HG03103 (cell line): ENCODE data around the gene GLOD4.

Experiments
- ATAC-seq: cut with Tn5 transposase; IDR thresholded peaks from one replicate; pipeline ENCODE4 v1.9.1; 2021; ENCODE audit warnings: low read depth; ENCODE audit not compliant: unreplicated experiment

The GLOD4 gene

DNA sequence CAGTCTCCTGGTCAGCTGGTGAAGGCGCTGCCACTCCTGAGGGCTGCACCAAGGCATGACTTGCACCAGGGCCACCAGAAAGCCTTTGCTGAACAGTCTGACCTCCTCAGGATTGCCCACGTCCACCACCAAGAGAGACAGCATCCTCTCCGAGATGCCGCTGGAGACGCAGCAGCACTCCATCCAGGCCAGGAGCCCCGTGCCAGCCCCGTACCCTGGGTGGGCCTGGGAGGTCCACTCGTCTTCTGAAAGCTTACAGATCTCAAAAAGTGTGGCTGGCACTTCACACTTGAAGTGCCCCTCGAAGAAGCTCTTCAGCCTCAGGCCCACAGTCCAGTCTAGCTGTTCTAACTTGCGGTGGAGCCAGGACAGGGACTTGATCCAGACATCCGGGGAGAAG lies 36.7 kb downstream of the GLOD4 start:
- ATAC-seq: no peak

DNA sequence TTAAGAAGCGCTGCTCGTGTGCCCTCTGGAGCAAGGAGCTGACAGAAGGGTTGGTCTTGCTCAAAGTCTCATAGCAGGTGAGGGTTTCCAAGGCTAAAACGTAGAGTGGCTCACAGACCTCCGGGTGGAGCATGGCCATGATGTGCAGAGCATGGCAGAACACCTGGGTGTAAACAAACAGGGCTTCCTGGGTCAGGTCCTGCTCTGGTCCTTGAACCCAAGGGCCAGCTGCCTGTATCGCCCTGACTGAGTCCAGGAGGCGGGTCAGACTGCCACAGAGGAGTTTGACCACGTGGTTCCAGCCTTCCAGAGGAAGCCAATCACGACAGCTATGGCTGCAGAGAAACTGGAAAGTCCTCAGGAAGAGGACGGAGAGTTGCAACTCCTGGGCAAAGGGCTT lies 37.1 kb downstream of the GLOD4 start:
- ATAC-seq: no peak

DNA sequence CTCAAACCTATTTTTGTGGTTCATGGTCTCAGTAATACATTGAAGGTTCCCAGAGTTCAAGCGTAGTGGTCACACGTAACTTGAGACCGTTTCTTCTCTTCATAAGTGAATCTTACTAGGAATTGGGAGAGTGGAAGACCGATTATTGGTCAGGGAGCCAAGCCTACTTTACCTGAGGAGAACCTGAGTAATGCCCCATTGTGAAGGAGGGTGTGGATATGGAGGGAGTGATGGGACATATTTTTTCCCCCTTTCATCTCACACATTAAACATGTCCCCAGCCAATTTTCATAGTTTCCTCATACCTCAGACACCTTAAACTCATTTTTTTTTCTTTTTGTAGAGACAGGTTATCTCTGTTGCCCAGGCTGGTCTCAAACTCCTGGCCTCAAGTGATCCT lies 38.9 kb downstream of the GLOD4 start:
- no peak for ATAC-seq

DNA sequence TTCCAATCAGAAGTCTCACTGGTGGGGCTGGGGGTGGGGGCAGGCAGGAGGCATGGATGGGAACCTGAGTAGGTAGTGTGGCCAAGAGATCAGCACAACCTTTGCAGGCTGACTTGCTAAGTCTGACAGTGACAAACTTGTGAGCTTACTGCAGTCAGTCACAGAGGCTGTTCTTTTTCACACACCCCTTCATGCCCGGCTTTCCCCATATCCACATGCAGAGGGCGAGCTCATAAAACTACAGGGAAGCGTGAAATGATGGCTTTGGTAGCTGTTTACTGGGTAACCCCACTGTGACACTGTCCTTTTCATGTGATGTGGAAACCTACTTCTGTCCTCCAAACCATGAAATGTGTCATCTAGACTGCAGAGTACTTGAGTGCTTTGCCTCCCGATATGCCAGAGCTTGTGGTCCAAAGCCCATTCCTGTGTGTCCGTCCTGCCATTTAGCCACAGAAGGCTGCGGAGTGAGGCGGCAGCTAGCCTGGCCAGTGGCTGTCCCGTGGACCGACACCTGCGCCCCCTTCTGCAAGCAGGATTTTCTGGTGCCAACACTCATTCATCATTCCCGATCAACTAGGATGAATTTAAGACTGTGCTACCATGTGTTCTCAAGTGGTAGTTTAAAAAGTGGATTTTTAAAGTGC lies 39.8 kb downstream of the GLOD4 start:
- no peak for ATAC-seq

DNA sequence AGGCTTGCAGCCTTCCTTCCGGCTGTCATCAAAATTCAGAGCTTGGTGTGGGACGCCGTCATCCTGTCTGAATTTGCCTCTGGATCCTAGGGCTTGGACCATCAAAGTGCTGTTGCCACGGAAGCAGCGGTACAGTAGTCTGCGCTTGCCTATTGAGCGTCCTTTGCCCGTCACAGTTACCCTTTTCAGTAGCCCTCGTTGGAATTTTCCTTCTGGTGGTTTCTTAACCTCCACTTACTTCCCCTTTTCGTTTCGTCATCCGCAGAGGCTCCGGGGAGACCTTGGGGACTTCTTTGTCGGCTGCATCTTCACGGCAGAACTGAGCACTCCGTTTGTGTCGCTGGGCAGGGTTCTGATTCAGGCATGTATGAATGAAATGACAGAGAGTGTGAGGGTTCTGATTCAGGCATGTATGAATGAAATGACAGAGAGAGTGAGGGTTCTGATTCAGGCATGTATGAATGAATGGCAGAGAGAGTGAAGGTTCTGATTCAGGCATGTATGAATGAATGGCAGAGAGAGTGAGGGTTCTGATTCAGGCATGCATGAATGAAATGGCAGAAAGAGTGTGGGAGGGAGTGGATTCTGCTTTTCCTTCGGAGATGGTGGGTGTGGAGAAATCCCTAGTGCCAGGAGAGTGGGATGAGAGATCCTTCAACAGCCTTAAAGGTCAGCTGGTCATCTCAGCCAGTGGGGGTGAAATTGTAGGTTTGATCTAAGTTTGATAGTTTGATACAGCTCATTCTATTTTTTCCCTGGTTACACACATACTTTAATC lies 41.7 kb downstream of the GLOD4 start:
- peak; percentile 80 for ATAC-seq

DNA sequence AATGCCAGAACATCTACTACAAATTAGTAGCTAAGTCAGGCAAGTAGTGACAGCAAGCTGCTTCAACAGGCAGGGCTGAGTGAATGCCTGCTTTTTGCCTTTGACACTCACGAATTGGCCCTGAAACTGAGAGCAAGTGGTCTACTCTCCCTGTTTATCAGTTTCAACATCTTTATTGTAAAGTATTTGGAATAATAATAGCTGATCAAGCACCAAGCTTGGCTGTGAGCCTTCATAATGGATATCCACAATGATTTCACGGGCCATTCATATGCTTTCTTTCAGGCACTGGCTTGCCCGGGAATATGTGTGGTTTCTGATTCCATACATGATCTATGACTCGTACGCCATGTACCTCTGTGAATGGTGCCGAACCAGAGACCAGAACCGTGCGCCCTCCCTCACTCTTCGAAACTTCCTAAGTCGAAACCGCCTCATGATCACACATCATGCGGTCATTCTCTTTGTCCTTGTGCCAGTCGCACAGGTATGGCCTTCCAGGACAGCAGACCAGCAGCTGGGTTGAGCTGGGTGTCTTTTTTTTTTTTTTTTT lies 44.4 kb downstream of the GLOD4 start:
- ATAC-seq: no peak

DNA sequence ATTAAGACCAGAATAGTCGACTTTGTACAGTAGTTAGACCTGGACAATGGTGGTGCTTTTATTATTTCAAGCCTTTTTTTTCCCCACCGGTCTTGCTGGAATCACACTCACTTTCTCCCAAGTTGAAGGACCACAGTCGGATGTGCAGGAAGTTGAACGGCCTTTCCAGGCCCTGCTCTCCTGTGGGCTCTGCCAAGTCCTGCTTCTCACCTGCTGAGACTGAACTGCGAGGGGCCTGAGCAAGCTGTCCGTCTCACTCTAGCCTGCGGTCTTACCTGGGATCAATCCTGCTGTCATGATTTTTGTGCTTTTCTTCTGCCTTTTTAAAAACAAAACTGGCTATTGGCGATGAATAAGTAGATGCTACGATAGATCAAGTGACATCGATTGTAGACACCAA lies 48.3 kb downstream of the GLOD4 start:
- no peak for ATAC-seq

DNA sequence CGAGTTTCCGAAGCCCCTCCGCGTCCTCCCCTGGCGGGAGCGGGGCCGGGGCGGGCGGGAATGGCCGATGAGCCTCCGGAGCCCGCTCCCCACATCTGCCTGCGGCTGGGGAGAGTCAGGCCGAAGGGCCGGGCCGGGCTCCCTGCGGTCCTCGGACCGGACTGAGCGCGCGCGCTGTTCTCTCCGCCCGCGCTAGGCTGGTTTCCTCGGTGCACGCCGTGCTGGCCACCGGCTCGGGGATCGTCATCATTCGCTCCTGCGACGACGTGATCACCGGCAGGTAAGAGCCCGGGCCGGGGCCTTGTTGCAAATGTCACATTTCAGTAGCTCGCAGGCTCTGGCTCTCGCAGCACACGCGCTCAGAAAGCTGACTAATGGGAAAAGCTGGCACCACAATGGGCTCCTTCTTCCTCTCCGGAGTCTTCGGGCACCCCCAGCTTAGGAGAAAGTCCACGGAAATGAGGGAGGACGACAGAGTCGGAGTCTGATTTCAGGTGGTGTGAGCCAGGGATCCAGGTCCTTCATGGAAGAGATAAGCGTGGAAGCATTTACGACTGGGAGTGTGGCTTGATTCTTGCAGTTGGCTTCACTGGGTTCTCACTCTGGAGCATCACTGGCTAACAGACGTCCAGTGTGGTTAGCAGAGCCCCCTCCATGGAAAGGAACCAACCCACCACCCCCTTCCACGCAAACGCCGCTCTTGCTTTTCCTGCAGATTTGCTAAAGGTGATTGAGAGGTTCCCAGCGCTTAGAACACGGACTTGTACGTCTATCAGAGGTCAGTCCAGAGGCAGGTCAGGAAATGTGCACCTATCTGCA lies 49.0 kb downstream of the GLOD4 start:
- ATAC-seq: peak; percentile 31

DNA sequence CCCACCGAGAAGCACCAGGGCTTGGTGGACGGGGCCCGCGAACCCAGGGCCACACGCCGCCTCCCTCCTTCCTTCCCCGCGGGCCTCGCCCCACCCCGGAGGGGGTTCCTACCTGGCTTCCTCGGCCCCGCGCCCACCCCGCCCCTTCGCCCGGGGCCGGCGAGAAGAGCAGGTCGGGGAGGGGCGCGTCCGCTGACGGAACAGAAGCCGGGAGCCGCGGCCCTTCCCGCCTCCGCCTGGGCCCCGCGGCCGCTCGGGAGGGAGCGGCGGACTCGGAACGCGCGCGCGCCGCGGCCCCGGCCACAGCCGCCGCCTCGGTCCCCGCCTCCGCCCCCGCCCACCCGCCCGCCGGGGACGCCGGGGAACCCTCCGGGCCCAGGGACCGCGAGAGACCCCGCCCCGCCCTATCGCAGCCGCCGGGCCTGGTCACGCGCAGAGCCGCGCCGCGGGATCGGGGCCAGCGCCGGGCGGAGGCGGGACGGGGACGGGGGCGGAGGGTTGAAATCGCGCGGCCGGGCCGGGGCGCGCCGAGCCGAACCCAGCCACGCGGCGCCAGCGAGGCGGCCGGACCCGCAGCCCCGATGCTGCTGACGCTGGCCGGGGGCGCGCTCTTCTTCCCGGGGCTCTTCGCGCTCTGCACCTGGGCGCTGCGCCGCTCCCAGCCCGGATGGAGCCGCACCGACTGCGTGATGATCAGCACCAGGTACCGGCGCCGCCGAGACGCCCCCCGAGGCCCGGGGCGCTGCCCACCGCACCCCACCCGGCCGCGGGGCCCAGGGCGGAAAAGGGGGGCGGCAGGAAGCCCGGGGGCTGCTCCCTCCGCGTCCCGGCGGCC lies 49.8 kb downstream of the GLOD4 start, which contains the start of gene TLCD3A:
TSS of gene TLCD3A (plus strand) at position 530 of the 835 bp plus-strand sequence. CDS start at position 582, 52 bp downstream.
- peak; percentile 58 for ATAC-seq

DNA sequence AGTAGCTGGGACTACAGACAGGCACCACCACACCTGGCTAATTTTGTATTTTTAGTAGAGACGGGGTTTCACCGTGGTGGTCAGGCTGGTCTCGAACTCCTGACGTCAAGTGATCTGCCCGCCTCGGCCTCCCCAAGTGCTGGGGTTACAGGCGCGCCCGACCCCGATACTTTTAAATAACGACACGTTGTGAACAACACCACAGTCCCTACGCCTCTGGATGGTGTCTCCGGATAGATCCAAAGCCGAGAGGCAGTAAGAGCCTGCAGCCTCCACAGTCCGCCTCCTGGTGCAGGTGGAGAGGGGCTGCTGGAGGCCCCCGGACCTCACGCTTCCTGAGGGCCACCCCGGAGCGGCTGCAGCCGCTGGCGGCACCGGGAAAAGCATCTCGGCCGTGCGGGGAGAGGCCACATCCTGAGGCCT lies 50.4 kb downstream of the GLOD4 start:
- ATAC-seq: peak; percentile 13

DNA sequence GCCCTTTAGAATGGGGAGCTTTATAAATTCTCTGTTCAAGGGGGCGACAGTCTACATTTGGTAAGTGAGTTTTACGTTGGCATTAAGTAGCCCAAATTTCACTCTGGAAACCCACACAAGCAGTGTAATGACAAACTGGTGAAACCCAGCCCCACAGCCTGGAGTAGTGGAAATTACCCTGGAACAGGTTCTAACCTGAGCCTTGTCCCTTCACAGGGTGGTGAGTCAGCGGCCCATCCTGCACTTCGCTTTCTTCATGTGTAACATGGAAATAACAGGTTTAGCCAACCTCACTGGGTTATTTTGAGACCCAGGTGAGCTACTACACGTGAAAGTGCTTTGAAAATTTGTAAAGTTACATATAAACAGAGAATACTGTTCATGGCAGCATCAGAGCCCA lies 53.2 kb downstream of the GLOD4 start:
- ATAC-seq: no peak

DNA sequence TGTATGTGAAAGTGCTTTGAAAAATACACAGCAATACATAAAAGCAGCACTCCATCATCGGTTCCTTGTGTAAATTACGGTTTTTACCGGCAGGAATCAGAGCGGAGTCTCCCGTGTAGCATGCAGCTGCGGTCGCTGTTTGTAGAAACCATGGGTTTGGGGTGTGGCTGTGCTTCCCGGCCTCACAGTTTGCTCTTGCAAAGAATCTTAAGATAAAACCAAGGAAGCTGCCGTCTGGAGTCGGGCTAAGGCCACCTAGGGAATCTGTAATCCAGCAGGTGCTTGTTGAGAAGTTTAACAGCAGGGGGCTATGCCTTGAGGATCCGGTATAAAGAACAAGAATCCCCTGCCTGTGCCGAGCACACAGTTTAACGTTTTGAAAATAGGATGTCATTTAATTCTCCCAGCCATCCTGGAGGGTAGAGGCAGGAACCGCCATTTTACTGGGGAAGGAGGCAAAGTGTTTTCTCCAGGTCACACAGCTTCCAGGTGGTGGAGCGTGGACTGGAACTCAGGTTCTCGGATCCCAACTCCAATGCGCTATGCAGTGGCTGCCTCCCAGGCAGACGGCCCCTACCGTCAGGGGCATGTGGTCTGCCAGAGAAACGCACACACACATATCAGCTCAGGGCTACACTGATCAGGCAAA lies 55.7 kb downstream of the GLOD4 start:
- ATAC-seq: no peak

DNA sequence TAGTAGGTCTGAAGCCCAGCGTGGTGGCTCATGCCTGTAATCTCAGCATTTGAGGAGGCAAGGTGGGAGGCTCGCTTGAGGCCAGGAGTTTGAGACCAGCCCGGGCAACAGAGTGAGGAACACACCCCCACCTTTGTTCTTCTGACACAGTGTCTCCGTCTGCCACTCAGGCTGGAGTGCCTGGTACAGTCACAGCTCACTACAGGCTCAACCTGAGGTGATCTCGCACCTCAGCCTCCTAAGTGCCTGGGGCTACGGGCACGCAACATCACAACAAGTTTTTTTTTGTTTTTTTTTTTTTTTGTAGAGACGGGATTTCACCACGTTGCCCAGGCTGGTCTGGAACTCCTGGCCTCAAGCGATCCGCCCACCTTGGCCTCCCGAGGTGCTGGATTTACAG lies 56.3 kb downstream of the GLOD4 start:
- ATAC-seq: no peak

DNA sequence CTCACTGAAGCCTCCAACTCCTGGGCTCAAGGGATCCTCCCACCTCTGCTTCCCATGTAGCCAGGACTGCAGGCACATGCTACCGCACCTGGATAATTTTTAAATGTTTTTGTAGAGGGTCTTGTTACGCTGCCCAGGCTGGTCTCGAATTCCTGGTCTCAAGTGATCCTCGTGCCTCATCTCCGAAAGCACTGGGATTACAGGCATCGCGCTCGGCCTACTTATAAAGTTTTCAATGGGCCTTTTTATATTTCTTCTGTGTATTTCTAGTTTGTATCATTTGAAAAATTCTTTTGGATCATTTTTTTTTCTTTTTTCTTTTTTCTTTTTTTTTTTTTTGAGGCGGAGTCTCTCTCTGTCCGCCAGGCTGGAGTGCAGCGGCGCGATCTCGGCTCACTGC lies 57.0 kb downstream of the GLOD4 start:
- no peak for ATAC-seq

DNA sequence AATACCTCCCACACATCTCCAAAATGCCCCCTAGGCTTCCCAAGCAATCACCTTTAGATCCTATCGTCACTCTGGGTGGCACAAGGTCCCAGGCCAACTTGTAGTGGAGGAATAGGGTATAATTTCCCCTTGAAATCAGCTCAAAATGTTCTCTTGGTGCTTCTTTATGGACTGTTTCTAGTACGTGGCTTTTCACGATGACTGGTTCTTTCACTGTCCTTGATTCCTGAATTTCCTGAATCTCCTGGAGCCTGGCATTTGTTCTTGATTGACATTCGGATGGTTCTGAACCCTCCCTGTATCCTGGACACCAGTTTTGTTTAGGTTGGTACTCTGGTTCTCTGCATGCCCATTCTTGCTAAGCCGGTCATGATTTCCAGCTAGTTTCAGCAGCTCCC lies 60.5 kb downstream of the GLOD4 start:
- no peak for ATAC-seq

DNA sequence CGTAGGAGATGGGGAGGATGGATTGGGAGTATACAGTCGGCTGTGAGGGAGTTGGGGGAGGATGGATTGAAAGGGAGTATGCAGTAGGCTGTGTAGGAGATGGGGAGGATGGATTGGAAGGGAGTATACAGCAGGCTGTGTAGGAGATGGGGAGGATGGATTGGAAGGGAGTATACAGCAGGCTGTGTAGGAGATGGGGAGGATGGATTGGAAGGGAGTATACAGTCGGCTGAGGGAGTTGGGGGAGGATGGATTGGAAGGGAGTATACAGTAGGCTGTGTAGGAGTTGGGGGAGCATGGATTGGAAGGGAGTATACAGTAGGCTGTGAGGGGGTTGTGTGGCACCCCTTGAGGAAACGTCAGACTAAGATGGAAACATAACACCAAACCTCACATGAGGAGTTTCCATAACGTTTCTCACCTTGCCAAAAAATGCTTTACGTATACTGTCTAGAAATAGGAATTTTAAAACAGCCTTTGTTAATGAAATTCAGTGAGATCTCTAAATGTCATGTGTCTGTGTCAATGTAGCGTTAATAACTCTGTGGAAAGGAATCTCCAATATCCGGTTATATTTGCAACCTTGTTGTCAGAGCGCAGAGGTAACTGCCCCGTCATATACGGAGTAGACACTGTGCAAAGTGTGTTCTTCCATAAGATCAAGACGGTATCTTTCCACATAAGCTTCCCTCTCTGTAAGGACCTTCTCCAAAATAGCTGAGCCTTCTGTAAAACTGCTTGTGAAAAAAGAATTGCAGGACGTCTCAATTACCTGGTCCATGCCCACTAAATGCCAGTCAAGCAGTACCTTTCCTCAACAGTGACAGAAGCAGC lies 61.2 kb downstream of the GLOD4 start:
- no peak for ATAC-seq

DNA sequence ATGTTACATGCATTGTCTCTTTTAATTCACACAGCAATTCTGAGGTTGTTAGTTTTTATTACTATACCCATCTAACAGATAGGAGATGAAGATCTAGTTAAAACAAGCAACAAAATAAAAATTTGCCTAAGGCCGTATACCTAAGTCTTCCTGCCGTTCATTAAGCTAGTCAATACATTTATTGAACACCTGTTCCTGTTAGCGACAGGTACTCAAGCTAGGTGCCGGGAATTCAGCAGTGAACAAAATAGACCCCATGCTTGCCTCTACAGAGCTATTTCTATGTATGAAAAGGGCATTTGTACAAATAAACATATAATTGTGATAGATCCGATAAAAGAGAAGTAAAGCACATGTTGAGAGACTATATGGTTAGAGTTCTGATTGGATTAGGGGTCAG lies 64.0 kb downstream of the GLOD4 start:
- ATAC-seq: no peak
